LNCaP clone FGC (cell line): ENCODE measurements around the gene AMN.

ENCODE experiments used
- DNase-seq: peaks from one replicate; pipeline ENCODE4 v3.0.0-alpha.2; 2011; ENCODE audit warnings: low read depth
- H3K4me3 ChIP-seq: 2 replicates; pipeline ENCODE4 v1.5.1; 2011; ENCODE audit warnings: mild to moderate bottlenecking, low read depth, low read length, control low read depth
- CTCF ChIP-seq: IDR thresholded peaks from 2 replicates; pipeline ENCODE4 v1.5.1; 2012; ENCODE audit warnings: mild to moderate bottlenecking; ENCODE audit not compliant: control insufficient read depth, insufficient read depth; ENCODE audit errors: extremely low read depth

AMN gene

GRCh38 chr14:102908766-102909455, 13.6 kb upstream of the AMN start:
- no peak overlapping the region for H3K4me3 ChIP-seq
- TF ChIP-seq CTCF: no peak
- DNase-seq: no peak

- no peak for TF ChIP-seq CTCF
- H3K4me3 ChIP-seq: no peak overlapping the region
- DNase-seq: no peak
These were observed 13.0 kb upstream of the AMN start for GRCh38 chr14:102909462-102909861.

- no peak for DNase-seq
- no peak overlapping the region for H3K4me3 ChIP-seq
- no peak for TF ChIP-seq CTCF
These were observed 12.6 kb upstream of the AMN start for GRCh38 chr14:102909911-102910310.

- no peak for DNase-seq
- no peak overlapping the region for H3K4me3 ChIP-seq
- TF ChIP-seq CTCF: no peak
These were observed 12.0 kb upstream of the AMN start for GRCh38 chr14:102910442-102910841.

- no peak for TF ChIP-seq CTCF
- no peak for DNase-seq
- no peak overlapping the region for H3K4me3 ChIP-seq
These were observed 10.9 kb upstream of the AMN start for GRCh38 chr14:102911541-102911951.

- no peak for TF ChIP-seq CTCF
- DNase-seq: no peak
- no peak overlapping the region for H3K4me3 ChIP-seq
These were observed 10.3 kb upstream of the AMN start for GRCh38 chr14:102911991-102912761.
